ENCODE results near the gene CORIN. TPM values are rescaled to one million over a fixed set of nuclear protein-coding genes. Genes with fewer than 3 reads are reported as not detected.

Gene CORIN
- total and polyA plus RNA-seq, 2 experiments from 2014 or later = not detected

- 0 out of 2 replicates have a peak, but pooled peaks cover 9% of the 10 kb centered on the region for H4K20me1 ChIP-seq (replicated peaks; ENCODE audit: insufficient read depth)
- DNase-seq (ENCODE audit: low spot score) (no peak), ATAC-seq (no peak)
- Mint-ChIP-seq H3K27me3 (ENCODE audit: insufficient read depth, low read depth, poor library complexity) (peaks cover 4% of the 10 kb centered on the region), H3K4me1 (no peaks in the 10 kb centered on the region), H3K36me3 (ENCODE audit: low read depth) (peaks cover 21% of the 10 kb centered on the region; the same call in 2 of the 3 replicates), H3K27ac (no peak overlapping the region), H3K9me3 (no peaks in the 10 kb centered on the region), H3K4me3 (no peak overlapping the region)
- no peak overlapping the region for H3K4me3 ChIP-seq
- no peaks in the 10 kb centered on the region for H3K27me3 ChIP-seq (ENCODE audit: insufficient read depth)
- peaks cover 20% of the 10 kb centered on the region; the same call in 1 of the 2 replicates for H3K79me2 ChIP-seq (replicated peaks; ENCODE audit: insufficient read depth)
- no peaks in the 10 kb centered on the region for H3F3A ChIP-seq (replicated peaks; ENCODE audit: low read depth)
- H3K36me3 ChIP-seq (ENCODE audit: insufficient read depth) = peaks cover 6% of the 10 kb centered on the region; the same call in 1 of the 2 replicates
- no peak overlapping the region for H3K4me2 ChIP-seq
- no peak overlapping the region for H3K27ac ChIP-seq (ENCODE audit: low read depth)
- no peaks in the 10 kb centered on the region; the same call in 1 of the 2 replicates for H3K9me2 ChIP-seq (ENCODE audit: insufficient read depth)
- no peak for TF ChIP-seq ZNF331 (CRISPR knock-in tag; IDR thresholded peaks at IDR 0.05; ENCODE audit: low read depth)
- TF ChIP-seq ZNF114 (CRISPR knock-in tag; IDR thresholded peaks at IDR 0.05) = no peak
- TF ChIP-seq, protein P1, sequence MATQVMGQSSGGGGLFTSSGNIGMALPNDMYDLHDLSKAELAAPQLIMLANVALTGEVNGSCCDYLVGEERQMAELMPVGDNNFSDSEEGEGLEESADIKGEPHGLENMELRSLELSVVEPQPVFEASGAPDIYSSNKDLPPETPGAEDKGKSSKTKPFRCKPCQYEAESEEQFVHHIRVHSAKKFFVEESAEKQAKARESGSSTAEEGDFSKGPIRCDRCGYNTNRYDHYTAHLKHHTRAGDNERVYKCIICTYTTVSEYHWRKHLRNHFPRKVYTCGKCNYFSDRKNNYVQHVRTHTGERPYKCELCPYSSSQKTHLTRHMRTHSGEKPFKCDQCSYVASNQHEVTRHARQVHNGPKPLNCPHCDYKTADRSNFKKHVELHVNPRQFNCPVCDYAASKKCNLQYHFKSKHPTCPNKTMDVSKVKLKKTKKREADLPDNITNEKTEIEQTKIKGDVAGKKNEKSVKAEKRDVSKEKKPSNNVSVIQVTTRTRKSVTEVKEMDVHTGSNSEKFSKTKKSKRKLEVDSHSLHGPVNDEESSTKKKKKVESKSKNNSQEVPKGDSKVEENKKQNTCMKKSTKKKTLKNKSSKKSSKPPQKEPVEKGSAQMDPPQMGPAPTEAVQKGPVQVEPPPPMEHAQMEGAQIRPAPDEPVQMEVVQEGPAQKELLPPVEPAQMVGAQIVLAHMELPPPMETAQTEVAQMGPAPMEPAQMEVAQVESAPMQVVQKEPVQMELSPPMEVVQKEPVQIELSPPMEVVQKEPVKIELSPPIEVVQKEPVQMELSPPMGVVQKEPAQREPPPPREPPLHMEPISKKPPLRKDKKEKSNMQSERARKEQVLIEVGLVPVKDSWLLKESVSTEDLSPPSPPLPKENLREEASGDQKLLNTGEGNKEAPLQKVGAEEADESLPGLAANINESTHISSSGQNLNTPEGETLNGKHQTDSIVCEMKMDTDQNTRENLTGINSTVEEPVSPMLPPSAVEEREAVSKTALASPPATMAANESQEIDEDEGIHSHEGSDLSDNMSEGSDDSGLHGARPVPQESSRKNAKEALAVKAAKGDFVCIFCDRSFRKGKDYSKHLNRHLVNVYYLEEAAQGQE (IDR thresholded peaks at IDR 0.05; ENCODE audit: unreplicated experiment) = no peak
- no peak for TF ChIP-seq JUNB (IDR thresholded peaks at IDR 0.05; ENCODE audit: unreplicated experiment)
- TF ChIP-seq, protein P2, sequence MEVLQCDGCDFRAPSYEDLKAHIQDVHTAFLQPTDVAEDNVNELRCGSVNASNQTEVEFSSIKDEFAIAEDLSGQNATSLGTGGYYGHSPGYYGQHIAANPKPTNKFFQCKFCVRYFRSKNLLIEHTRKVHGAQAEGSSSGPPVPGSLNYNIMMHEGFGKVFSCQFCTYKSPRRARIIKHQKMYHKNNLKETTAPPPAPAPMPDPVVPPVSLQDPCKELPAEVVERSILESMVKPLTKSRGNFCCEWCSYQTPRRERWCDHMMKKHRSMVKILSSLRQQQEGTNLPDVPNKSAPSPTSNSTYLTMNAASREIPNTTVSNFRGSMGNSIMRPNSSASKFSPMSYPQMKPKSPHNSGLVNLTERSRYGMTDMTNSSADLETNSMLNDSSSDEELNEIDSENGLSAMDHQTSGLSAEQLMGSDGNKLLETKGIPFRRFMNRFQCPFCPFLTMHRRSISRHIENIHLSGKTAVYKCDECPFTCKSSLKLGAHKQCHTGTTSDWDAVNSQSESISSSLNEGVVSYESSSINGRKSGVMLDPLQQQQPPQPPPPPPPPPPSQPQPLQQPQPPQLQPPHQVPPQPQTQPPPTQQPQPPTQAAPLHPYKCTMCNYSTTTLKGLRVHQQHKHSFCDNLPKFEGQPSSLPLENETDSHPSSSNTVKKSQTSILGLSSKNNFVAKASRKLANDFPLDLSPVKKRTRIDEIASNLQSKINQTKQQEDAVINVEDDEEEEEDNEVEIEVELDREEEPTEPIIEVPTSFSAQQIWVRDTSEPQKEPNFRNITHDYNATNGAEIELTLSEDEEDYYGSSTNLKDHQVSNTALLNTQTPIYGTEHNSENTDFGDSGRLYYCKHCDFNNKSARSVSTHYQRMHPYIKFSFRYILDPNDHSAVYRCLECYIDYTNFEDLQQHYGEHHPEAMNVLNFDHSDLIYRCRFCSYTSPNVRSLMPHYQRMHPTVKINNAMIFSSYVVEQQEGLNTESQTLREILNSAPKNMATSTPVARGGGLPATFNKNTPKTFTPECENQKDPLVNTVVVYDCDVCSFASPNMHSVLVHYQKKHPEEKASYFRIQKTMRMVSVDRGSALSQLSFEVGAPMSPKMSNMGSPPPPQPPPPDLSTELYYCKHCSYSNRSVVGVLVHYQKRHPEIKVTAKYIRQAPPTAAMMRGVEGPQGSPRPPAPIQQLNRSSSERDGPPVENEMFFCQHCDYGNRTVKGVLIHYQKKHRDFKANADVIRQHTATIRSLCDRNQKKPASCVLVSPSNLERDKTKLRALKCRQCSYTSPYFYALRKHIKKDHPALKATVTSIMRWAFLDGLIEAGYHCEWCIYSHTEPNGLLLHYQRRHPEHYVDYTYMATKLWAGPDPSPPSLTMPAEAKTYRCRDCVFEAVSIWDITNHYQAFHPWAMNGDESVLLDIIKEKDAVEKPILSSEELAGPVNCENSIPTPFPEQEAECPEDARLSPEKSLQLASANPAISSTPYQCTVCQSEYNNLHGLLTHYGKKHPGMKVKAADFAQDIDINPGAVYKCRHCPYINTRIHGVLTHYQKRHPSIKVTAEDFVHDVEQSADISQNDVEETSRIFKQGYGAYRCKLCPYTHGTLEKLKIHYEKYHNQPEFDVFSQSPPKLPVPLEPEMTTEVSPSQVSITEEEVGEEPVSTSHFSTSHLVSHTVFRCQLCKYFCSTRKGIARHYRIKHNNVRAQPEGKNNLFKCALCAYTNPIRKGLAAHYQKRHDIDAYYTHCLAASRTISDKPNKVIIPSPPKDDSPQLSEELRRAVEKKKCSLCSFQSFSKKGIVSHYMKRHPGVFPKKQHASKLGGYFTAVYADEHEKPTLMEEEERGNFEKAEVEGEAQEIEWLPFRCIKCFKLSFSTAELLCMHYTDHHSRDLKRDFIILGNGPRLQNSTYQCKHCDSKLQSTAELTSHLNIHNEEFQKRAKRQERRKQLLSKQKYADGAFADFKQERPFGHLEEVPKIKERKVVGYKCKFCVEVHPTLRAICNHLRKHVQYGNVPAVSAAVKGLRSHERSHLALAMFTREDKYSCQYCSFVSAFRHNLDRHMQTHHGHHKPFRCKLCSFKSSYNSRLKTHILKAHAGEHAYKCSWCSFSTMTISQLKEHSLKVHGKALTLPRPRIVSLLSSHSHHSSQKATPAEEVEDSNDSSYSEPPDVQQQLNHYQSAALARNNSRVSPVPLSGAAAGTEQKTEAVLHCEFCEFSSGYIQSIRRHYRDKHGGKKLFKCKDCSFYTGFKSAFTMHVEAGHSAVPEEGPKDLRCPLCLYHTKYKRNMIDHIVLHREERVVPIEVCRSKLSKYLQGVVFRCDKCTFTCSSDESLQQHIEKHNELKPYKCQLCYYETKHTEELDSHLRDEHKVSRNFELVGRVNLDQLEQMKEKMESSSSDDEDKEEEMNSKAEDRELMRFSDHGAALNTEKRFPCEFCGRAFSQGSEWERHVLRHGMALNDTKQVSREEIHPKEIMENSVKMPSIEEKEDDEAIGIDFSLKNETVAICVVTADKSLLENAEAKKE (CRISPR knock-in tag; IDR thresholded peaks at IDR 0.05) = no peak
- TF ChIP-seq STAT1 (IDR thresholded peaks at IDR 0.05; ENCODE audit: unreplicated experiment) = no peak
- no peak for TF ChIP-seq CREB1 (CRISPR knock-in tag; IDR thresholded peaks at IDR 0.05; ENCODE audit: low read depth)
- TF ChIP-seq NANOG (IDR thresholded peaks at IDR 0.05; ENCODE audit: borderline replicate concordance) = no peak
- no peak for TF ChIP-seq CTCF (conservative IDR thresholded peaks at IDR 0.05; ENCODE audit: low read depth in 2 of 2)
- TF ChIP-seq EZH2phosphoT487 (IDR thresholded peaks at IDR 0.05; ENCODE audit: unreplicated experiment) = no peak
- TF ChIP-seq POLR2AphosphoS5 (IDR thresholded peaks at IDR 0.05; ENCODE audit: low read depth) = no peak
- TF ChIP-seq, protein P3, sequence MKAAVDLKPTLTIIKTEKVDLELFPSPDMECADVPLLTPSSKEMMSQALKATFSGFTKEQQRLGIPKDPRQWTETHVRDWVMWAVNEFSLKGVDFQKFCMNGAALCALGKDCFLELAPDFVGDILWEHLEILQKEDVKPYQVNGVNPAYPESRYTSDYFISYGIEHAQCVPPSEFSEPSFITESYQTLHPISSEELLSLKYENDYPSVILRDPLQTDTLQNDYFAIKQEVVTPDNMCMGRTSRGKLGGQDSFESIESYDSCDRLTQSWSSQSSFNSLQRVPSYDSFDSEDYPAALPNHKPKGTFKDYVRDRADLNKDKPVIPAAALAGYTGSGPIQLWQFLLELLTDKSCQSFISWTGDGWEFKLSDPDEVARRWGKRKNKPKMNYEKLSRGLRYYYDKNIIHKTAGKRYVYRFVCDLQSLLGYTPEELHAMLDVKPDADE (IDR thresholded peaks at IDR 0.05) = no peak
- no peaks in the 10 kb centered on the region for H3K4me1 ChIP-seq (ENCODE audit: insufficient read depth)
- H2AFZ ChIP-seq = no peak overlapping the region
Measured at GRCh38 chr4:47862297-47862696, 24.4 kb upstream of the CORIN start.

Measured in GM23338 (cell line).